ENCODE results near the gene DHRSX. TPM values are rescaled to one million over a fixed set of nuclear protein-coding genes. Genes with fewer than 3 reads are reported as not detected.
"Not testable (repeated sequence)": the region's sequence is repeated elsewhere in the genome, so short reads cannot be mapped to it uniquely, and the experiment has no call there.

DHRSX gene
- polyA plus RNA-seq, 1 donor from 2014 or later: 15.7 TPM

GRCh38 chrX:2265658-2266444 is 234.9 kb downstream of the DHRSX start:
- not testable (repeated sequence) for H3K4me3 ChIP-seq (ENCODE audit: low read length); H3F3A ChIP-seq (ENCODE audit: insufficient read depth, low read length, poor library complexity, severe bottlenecking)

GRCh38 chrX:2264179-2265030 is 236.4 kb downstream of the DHRSX start:
- Histone ChIP-seq H4K20me1 (ENCODE audit: insufficient read depth) (no peaks in the 10 kb centered on the region), H3K79me2 (replicated peaks; ENCODE audit: insufficient read depth, low read length) (no peaks in the 10 kb centered on the region), H3K9ac (ENCODE audit: low read length) (no peak overlapping the region), H3K36me3 (ENCODE audit: insufficient read depth, low read length) (no peaks in the 10 kb centered on the region), H3K9me3 (ENCODE audit: low read length) (no peaks in the 10 kb centered on the region), H3K9me2 (ENCODE audit: insufficient read depth, low read length) (no peaks in the 10 kb centered on the region), H3K27me3 (ENCODE audit: insufficient read depth, low read depth, low read length) (no peaks in the 10 kb centered on the region), H2AFZ (ENCODE audit: low read depth, low read length) (no peak overlapping the region), H3K4me3 (ENCODE audit: low read length) (no peak overlapping the region), H3F3A (ENCODE audit: insufficient read depth, low read length, poor library complexity, severe bottlenecking) (no peaks in the 10 kb centered on the region), H3K27ac (ENCODE audit: low read length) (no peak overlapping the region), H3K4me2 (ENCODE audit: low read length) (no peak overlapping the region)
- TF ChIP-seq EP300 (conservative IDR thresholded peaks at IDR 0.05; ENCODE audit: poor library complexity, severe bottlenecking) (no peak), MXI1 (conservative IDR thresholded peaks at IDR 0.05; ENCODE audit: poor library complexity, severe bottlenecking) (no peak), TAF1 (IDR thresholded peaks at IDR 0.05; ENCODE audit: low read depth) (no peak), REST (IDR thresholded peaks at IDR 0.05; ENCODE audit: borderline replicate concordance) (no peak), SMC3 (conservative IDR thresholded peaks at IDR 0.05; ENCODE audit: poor library complexity) (no peak)

More at GRCh38 chrX:2265658-2266444, 234.9 kb downstream of the DHRSX start:
- not testable (repeated sequence) for H3K79me2 ChIP-seq (replicated peaks; ENCODE audit: insufficient read depth, low read length); H3K9ac ChIP-seq (ENCODE audit: low read length); H4K20me1 ChIP-seq (ENCODE audit: insufficient read depth); H3K27me3 ChIP-seq (ENCODE audit: insufficient read depth, low read depth, low read length); H2AFZ ChIP-seq (ENCODE audit: low read depth, low read length); H3K9me2 ChIP-seq (ENCODE audit: insufficient read depth, low read length); H3K4me2 ChIP-seq (ENCODE audit: low read length); H3K36me3 ChIP-seq (ENCODE audit: insufficient read depth, low read length); H3K27ac ChIP-seq (ENCODE audit: low read length); H3K9me3 ChIP-seq (ENCODE audit: low read length)

DNA sequence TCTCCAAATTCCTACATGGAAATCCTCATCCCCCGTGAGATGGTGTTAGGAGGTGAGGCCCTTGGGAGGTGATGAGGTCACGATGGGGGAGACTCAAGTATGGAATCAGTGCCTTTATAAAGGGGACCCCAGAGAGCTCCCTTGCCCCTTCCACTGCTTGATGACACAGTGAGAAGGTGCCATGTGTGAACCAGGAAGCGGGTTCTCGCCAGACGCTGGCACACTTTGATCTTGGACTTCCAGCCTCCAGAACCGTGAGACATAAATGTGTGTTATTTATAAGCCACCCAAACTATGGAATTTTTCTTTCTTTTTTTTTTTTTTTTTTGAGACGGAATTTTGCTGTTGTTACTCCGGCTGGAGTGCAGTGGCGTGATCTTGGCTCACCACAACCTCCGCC is 237.6 kb downstream of the DHRSX start:
- H3K4me3 ChIP-seq (ENCODE audit: low read length): no peak overlapping the region
- TF ChIP-seq EP300 (conservative IDR thresholded peaks at IDR 0.05; ENCODE audit: poor library complexity, severe bottlenecking) (no peak), TAF1 (IDR thresholded peaks at IDR 0.05; ENCODE audit: low read depth) (no peak), RAD21 (conservative IDR thresholded peaks at IDR 0.05) (no peak), MXI1 (conservative IDR thresholded peaks at IDR 0.05; ENCODE audit: poor library complexity, severe bottlenecking) (no peak), POLR2AphosphoS5 (IDR thresholded peaks at IDR 0.05) (no peak), EZH2 (IDR thresholded peaks at IDR 0.05; ENCODE audit: borderline replicate concordance, insufficient read depth, low read length, poor library complexity, severe bottlenecking) (no peak), CTCF (IDR thresholded peaks at IDR 0.05; ENCODE audit: poor library complexity, severe bottlenecking) (no peak)
- no peak overlapping the region for H3K4me2 ChIP-seq (ENCODE audit: low read length)
- H3K9me2 ChIP-seq (ENCODE audit: insufficient read depth, low read length): no peaks in the 10 kb centered on the region
- H3K36me3 ChIP-seq (ENCODE audit: insufficient read depth, low read length): no peaks in the 10 kb centered on the region
- no peak overlapping the region for H3K9ac ChIP-seq (ENCODE audit: low read length)
- H4K20me1 ChIP-seq (ENCODE audit: insufficient read depth): no peaks in the 10 kb centered on the region
- no peaks in the 10 kb centered on the region for H3K9me3 ChIP-seq (ENCODE audit: low read length)
- no peak overlapping the region for H3K27ac ChIP-seq (ENCODE audit: low read length)
- H3K27me3 ChIP-seq (ENCODE audit: insufficient read depth, low read depth, low read length): no peaks in the 10 kb centered on the region
- no peaks in the 10 kb centered on the region for H3F3A ChIP-seq (ENCODE audit: insufficient read depth, low read length, poor library complexity, severe bottlenecking)
- no peaks in the 10 kb centered on the region for H3K79me2 ChIP-seq (replicated peaks; ENCODE audit: insufficient read depth, low read length)
- H2AFZ ChIP-seq (ENCODE audit: low read depth, low read length): no peak overlapping the region

All from neural cell (in vitro differentiated cells).